ENCODE measurements around the gene SOCS2.
A peak's percentile ranks its signal among the peaks of the same experiment; 100 is the strongest.
"Not testable (repeated sequence)": the region's sequence is repeated elsewhere in the genome, so short reads cannot be mapped to it uniquely, and the experiment has no call there.

The SOCS2 gene

DNA sequence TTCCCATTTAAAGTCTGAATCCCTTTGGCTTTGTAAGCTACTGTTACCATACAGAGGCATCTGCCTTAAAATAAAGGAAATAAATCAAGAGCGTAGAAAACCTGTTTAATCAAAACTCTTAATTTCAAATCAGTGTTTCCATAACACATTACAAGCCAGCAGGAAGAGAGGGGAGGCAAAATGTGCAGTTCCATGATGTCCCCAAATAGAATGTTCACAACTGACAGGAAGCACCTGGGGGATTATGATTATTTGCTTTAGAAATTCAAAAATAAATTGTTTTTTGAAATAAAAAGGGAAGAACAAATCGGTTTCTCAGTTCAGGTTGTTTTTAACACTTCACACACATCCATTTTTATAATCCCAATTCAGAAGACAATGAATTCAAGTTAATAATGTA is 21.4 kb downstream of the SOCS2 start:
- DNase-seq (ENCODE audit: low spot score) = peak; percentile 52

DNA sequence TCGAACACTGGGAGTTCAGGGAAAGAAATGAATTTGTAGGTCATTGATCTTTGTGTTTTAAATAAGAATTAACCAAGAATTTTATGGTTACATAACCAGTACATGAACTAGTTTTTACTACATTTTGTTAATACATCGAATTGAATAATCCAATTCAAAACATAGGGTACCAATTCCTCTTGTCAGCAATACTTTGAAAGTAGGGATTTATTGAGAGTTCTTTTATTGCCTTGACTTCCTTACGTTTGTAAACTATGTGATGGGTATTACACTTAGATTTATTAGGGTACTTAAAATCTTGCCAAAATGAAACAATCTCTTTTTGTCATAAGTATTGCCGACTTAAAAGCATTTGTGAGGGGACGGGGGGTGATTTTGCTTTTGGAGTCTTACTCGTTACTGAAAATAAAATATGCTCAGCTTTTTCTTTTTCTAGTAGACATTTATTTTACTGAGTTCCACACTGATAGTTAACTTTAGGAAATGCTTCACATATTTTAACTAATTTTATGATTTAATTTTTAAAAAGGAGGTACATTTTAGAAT is 22.4 kb downstream of the SOCS2 start:
- peak; percentile 15 for DNase-seq (ENCODE audit: low spot score)

DNA sequence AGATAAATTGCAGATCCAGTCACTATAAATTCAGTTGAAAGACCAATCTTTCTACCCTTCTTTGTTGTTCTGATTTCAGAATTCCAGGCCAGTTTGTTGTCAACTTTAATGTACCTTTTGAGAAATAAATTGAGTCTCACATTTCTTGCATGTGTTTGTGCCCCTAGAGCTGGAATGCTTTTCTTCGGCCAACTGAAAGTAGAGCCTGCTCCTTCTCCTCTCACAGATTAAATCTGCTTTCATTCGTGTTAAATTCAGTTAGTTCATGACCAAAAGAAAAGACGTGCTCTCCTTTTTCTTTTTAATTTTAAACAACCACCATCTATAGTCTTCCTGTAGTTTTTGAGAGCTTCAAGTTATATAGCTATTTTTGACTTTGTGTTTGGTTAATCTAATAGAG is 22.9 kb downstream of the SOCS2 start:
- peak; percentile 16 for DNase-seq (ENCODE audit: low spot score)

DNA sequence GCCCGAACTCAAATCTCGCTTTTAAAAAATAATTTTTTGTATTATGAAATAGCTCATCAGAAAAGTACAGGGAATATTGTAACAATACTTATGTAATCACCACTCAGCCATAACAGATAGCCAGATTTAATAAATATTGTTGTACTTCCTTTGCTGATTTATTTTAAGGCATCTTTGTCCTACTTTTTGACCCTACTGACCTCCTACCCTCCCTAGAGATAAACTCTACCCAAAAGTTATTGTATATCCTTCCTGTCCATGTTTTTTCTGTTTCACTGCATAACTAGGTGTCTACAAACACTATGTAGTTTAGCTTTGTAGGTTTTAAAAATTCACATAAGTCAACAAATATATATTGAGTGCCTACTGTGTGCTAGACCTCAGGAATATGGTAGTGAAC is 25.1 kb downstream of the SOCS2 start:
- DNase-seq (ENCODE audit: low spot score) = no peak

DNA sequence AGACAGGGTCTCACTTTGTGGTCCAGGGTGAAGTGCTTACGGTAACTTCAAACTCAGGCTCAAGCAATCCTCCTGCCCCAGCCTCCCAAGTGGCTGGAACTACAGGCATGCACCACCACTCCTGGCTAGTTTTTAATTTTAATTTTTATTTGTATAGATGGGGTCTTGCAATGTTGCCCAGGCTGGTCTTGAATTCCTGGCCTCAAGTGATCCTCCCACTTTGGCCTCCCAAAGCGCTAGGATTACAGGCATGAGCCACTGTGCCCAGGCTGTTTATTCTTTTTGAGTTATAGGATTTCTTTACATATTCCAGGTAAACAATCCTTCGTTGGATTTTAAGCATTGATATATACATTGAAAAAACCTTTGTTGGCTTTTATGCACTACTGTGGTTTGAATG is 26.7 kb downstream of the SOCS2 start:
- no peak for DNase-seq (ENCODE audit: low spot score)

DNA sequence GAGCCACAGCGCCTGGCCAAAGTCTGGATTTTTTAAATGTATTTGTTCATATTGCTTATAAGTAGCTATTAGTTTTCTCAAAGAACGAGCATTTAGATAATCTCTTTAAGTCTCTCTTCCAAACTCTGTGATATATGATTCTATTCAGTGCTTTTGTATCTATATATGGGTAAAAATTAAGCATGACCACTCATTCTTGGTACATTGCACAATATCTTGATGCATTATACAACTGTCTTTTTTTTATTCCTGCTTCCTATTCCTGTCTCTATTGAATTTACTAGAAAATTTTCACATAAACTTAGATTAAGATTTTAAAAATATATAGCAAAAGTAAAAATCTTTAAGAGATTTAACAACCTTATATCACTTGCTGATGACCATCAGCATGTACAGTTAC is 29.1 kb downstream of the SOCS2 start:
- no peak for DNase-seq (ENCODE audit: low spot score)

DNA sequence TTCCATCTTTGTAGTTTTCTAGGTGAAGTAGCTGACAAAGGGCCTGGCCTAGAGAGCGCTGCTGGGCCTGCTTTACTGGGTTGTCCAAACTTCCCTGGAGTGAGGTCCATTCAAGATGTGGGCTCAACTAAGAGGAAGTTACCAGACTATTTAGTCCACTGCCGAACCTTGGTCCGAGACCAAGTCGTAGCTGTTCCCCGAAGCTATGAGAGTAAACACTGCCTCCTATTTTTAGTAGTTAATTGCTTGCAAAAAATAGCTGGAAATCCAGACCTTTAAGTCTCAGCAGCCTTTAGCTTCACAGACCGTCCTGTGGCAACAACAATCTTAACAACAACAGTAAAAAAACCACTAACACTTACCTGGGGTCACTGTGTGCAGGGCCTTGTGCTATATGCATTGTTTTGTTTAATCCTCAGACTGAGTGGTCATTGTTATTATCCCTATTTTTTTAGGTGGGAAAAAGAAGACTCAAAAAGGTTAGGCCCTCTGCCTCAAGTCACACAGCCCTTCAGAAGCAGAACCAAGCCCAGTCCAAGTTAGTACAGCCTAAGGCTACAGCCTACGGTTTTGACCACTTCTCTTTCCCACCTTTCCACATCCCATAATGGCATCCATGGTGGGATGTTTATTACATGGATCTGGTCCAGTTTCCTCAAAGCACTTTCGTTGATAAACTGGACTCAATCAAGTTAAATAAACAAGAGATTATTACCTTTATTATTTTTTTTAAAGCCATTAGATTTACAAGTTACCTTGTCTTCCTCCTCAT is 30.6 kb downstream of the SOCS2 start:
- DNase-seq (ENCODE audit: low spot score) = no peak

DNA sequence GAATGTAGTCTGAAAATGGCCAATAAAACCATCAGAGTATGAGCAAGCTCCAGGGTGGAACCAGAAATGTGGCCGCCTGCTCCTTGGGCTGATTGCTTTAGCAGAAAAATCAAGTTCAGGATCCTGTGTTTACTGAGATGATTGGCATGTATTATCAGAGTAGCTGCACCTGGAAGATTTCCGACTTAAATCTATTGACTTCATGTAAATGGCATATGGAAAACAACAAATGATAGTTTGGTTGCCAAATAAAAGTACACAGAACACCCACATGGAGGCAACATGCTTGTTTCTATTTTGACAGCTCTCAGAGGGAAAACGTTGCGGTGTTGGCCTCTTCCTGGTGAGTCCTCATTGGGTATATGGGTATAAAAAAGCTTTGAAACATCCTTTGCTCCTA is 31.3 kb downstream of the SOCS2 start:
- DNase-seq (ENCODE audit: low spot score) = no peak

DNA sequence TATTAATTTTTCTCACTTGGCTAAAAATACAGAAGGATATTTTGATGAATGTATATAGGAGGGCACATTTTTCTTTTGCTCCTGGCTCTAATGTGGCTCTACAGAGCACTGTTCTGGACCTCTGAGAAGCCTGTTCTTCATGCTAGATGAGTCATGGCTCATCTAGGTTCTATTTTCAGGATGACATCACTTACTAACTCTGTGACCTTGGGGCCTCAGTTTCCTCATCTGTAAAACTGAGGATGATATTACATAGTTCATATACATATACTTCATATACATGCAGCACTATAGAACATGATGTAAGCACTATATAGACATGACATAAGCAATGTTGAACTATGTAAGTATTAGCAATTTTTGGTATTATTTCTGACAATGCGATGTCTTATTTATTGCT is 35.8 kb downstream of the SOCS2 start:
- DNase-seq (ENCODE audit: low spot score) = no peak

DNA sequence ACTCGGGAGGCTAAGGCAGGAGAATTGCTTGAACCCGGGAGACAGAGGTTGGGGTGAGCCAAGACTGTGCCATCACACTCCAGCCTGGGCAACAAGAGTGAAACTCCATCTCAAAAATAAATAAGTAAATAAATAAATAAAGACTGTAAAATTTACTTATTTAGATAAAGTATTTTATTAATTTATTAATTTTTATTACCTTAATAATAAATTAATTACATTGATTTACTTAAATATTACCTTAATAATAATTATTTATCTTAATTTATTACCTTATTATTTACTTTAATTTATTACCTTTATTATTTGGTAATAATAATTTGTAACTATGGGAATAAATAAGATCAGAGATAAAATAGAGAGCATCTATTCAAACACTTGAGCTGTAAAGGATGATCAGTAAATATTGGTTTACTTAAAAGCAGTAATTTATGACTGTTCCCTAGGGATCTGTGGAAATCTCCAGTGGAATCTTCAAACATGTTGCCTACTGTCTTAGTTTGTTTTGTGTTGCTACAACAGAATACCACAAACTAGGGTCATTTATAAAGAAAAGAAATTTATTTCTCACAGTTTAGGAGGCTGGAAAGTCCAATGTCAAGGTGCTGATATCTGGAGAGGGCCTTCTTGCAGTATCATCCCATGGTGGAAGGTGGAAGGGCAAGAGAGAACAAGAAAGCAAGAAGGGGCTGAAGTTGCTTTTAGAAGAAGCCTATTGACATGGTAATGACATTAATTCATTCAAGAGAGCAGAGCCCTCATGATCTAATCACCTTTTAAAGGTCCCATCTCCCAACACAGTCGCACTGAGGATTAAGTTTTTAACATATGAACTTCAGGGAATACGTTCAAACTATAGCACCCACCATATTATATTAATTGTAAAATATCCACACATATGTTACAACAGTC is 37.1 kb downstream of the SOCS2 start:
- DNase-seq (ENCODE audit: low spot score) = no peak

DNA sequence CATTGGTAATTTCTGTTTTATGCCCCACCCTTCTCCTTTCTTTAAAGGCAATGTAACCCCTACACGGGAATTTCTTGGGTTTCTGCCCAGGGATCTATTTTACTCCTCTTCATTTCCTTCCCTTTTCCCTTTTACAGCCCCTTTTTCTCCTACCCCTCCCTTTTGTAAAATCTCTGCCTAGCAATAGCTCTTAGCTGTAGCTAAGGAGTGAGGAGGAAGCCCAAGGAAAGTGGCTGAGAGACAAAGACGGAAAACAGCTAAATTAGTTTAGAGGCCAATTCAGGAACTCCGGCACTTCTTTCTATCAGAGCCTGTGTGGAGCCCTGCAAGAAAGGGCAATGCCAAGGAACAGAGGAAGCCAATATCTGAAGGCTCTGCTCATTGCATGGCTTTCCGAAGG is 40.3 kb downstream of the SOCS2 start:
- DNase-seq (ENCODE audit: low spot score) = no peak

DNA sequence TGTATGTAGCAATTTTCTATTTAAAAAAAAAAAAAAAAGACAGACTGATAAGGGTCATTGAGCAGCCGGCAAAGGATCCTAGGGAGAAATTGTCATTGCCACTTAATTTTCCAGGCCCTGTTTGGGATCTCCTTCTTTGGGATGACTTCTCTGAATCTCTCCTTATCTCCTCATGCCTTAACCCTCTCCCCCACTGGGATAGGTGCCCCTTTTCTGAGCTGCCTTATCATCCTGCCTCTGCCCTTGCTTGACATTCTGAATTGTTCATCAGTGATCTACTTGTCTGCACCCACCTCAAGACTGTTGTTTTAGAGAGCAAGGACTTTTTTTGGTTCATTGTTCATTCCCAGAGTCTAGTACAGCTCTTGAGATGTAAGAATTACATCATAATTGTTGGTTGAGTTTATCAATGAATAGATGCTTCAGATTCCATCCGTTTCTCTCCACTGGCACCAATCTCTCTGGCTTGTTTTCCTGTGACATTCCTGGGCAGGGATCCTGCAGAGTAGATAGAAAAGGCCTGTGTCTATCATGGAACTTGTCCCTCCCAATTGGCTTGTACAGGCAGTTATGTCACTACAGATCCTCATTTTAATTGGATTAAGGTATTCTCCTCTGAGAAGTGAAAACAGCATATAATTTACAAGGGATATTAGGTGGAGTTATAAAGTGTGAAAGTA is 42.6 kb downstream of the SOCS2 start:
- DNase-seq (ENCODE audit: low spot score) = no peak

DNA sequence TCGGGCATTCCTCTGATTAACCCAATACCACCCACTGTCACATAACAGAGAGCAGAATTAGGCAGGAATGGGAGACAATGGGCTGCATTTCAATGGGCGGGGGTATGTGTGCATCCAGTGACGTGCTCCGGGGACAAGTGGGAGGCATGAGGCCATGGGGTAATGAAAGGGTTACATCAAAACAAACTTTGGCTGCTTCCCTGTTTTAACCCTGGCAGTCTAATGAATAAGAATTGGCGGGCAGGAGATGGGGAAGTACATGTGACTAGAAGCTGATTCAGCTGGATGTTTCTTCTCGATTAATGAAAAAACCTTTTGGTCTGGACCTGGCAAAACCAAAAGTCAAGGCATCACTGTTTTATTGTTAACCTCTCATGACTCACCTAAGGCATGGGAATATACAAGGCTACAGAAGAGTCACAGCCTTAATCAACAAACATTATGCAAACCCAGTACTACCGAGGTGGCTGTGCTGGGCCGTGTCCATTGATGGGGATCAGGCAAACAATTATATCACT is 44.2 kb downstream of the SOCS2 start:
- DNase-seq (ENCODE audit: low spot score) = no peak

DNA sequence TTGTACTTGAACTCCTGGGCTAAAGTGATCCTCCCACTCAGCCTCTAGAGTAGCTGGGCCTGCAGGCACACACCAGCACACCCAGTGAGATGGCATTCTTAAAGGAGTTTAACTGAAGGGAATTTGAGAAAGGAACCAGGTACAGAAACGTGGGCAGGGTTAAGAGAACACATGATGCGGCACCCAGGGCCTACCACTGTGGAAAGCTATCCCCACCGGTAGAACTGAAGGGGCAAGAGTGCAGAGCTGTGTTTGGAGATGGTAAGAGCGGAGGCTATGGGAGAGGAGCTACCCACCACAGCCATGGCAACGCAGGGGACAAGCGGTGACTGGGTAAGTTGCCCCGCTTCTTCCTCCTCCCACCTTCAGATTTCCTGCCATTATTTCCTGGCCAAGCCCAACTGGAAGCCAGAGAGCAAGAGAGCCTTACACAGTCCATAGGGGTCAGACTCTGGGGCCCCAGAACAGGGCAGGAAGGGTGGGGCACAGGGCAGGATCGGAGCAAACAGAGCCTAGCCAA is 46.5 kb downstream of the SOCS2 start:
- no peak for DNase-seq (ENCODE audit: low spot score)

DNA sequence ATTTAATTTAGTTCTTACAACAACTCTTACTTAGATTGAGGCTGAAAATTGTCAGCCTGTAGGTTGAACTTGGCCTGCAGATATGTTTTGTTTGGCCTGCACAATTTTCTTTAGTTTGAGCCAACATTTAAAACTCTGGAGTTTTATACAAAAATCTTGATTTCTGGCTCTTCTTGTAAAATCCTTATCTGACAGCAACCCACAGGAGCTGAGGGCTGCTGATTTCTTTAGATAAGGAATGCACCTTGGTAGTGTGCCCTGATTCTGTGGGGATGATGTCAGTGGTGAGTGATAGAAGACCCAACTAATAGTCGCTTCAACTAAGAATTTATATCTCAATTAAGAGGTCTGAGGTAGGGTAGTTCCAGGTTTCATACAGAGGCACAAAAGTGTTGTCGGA is 49.5 kb downstream of the SOCS2 start:
- DNase-seq (ENCODE audit: low spot score) = no peak

DNA sequence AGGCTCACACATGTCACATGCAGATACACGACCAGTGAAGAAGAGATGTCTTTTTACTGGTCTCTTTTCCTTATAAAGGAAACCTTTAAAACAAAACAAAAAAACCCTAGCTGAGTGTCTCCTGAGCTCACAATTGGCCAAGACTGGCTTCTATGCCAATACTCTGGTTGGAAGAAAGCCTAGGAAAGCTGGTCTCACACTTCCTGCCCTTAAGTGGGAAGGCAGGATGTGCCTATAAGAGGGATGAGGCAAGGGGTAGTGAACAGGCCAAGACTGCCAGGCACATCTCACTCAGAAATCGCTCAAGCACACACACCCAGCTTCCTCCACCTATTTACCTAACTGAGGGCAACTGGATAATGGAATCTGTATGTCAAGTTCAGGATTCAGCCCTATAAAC is 50.0 kb downstream of the SOCS2 start:
- no peak for DNase-seq (ENCODE audit: low spot score)

DNA sequence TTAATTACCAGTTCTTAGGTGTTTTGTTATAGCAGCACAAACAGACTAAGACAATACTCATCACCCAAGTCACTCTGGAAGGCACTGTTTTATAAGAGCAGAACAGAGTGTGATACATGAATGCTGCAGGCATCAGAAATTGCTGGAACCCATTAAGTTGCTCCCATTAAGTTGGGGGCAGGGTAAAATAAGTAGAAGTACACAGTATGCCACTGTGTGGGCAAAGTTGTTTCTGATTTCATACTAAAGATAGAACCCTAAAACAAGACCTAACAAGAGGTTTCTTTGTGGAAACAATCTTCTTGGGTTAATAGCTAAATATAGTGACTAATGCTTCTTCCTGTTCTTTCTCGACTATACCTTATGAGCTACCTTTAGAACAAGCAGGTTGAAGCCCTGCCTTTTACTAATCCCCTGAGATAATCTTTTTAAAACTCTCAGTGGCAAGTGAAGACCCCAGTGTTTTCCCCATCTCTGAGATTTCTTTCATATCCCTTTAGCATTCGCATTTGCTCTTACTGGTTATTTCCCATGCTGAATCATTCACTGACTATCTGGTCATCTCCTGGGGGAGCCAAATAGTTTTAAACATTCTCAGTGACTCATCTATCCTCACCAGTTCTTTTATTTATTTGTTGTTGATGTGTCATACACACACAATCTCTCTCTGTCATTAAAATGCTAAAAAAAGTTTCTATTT is 52.3 kb downstream of the SOCS2 start:
- DNase-seq (ENCODE audit: low spot score) = peak; percentile 93

DNA sequence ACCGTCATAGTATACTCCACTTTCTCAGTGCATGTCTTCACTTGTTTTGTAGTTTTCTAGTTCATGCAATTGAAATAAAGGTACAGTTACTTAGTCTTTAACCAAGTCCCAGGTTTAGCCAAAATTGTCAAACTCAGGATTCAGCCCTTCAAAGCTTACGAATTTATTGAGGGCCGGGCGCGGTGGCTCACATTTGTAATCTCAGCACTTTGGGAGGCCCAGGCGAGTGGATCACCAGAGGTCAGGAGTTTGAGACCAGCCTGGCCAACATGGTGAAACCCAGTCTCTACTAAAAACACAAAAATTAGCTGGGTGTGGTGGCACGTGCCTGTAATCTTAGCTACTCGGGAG is 52.8 kb downstream of the SOCS2 start:
- DNase-seq (ENCODE audit: low spot score) = not testable (repeated sequence)

DNA sequence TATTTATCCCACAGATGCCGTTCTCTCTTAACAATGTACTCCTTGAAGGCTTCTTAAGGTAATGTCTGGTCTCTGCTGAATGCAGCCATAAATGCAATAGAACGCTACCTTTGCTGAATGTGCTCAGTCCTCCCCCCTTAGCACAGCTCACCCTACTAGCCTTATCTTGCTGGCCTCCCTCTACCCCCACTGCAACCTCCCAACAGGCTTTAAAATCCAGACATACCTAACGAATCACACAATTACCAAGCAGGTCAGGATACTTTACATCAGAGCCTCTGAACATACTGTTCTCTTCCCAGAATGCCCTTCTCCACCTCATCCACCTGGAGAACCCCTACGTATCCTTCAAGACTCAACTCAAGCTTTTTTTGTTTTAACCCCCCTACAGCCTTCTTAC is 53.7 kb downstream of the SOCS2 start:
- no peak for DNase-seq (ENCODE audit: low spot score)
